Activated CD8-positive, alpha-beta memory T cell treated with anti-CD3 and anti-CD28 coated beads for 48 hours (primary cell): ENCODE data around the gene CDKL4.
"Not testable (repeated sequence)": the region's sequence is repeated elsewhere in the genome, so short reads cannot be mapped to it uniquely, and the experiment has no call there.

Source experiments
- DNase-seq, 3 experiments: peaks; one replicate each; pipeline ENCODE4 v3.0.0-alpha.2; 2020; ENCODE audit warnings: low read depth in 2 of 3, low spot score in 2 of 3

The CDKL4 gene

DNA sequence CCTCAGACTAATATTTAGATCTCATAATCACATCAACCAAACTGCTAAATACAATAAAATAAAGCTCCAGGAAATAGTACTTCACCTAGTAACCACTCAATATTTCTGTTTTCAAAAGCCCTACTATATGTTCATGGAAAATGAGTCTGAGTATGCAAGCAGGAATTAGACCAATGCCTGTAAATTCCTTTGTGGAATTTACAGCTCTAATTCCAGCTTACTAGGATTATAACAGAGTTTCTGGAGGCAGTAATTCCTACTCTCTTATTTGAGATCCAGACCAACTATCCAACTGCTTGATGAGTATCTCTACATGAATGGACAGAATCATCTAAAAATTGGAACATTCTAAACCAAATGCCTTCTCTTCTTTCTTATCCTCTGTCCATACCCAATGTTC lies 11.6 kb downstream of the CDKL4 start:
- no peak for DNase-seq

DNA sequence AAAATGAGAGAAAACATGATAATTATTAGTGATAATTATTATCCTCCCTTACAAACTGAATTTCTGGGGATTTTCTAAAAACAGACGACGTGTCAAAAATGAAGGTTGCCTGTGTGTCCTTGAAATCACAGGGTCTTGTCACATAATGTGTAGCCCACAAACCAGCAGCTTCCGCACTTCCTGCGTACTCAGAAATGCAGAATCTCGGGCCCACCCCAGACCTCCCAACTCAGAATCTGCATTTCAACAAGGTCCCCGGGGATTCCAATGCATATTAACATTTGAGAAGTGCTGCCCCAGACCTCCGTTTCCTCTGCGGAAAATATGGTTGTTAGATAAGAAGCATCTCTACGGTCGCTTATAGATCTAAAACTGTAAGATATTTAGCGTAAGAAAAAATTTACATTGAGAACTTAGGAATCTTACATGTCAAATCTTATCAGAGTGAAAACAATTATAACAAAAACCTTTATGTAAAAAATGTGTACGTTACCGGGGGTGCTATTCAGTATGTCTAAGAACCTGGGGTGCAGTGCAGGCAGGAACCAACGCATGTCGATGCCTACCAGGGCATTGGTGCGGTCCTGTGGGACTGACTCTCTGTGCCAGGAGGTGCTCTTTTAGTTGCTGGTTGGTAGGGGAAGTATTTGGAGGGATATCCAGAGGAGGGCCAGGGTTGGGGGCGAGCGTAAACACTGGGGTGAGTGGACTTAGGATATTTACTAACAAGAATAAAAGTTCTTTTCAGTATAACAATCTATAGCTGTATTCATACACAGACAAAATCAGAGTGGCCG lies 15.2 kb downstream of the CDKL4 start:
- DNase-seq, result no peak

DNA sequence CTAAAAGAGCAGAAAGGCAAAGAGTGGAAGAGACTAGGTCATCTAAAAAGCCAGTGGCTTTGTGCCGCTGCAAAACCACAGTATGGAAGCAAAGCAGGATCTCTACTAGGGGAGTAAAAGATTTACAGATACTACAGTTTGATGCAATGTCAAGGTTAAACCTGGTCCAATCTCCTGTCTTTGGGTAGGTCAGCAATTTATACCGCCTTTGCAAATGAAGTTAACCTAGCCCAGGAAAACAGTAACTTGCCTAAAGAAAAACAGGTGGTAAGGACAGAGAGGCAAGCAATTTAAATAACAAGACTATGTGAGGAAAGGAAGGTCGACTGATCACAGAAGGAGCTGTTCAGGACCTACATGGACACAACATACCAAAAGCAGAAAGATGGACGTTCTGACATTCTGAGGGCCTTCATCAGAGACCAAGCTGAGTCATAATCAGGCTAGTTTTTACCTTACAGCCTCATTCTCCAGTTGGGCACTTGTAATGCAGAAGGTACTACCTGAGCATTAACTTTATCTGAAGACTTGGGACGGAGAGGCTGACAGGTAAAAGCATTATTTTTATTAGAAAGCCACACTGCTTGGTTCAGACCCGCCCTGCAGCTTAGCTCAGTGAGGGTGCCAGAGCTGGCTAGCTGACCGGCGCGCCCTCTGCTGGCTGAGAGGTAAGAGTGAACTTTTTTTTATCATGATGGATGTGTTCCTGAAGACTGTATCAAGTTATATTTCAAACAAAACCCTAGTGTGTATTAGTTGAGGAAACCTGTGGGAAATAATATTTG lies 15.9 kb downstream of the CDKL4 start:
- peak in 2 of 3 experiments; percentile 51 to 77 for DNase-seq

DNA sequence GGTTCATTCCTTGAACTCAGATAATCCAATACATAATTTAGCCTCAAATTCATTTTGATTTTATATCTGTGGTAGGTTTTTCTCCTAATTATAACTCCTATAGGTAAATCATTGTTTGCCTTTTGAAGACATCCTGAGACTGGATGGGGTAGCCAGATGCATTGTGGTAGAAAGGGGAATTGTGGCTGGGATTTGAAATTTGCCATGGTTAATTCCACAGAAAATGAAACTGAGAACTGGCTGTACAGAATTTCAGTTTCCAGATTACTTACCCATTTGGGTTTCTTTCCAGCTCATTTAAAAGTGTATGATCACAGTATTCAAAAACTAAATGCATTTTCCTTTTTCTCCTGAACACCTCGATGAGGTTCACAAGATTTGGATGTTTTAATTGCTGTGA lies 18.2 kb downstream of the CDKL4 start:
- no peak for DNase-seq

DNA sequence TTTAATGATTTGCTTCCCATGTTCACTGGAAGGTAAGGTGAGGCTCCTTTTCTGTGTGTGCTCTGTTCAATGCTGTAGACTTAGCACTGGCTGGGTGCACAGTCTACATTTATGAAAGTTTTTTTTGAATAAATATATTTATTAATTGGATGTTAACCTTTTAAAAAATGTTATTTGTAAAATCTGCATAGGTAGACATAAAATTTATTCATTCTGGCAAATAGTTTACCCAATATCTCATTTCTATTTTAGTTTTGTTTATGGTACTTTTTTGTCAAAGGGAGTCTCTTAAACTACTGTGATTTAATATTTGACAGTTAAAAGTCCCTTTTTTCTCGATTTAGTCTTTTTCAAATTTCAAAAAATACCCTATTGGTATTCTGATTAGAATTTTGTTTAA lies 19.9 kb downstream of the CDKL4 start:
- DNase-seq, result no peak

DNA sequence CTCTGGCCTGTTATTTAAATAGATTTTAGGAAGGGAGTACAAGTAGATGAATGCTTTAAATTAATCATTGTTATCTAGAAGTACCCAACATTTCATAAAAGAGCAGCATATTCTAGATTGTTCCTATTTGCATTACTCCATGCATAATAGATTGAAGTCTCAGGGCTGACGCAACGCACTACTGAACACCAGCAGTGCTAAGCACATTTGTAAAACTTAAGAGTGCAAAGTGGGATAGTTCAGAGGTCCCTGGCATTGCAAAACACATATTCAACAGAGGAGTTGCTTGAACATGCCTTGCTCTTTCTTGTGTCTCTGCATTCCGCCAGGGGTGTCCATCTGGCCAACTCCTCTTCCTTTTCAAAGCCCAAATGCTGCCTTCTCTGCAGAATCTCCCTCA lies 22.3 kb downstream of the CDKL4 start:
- DNase-seq, result no peak

DNA sequence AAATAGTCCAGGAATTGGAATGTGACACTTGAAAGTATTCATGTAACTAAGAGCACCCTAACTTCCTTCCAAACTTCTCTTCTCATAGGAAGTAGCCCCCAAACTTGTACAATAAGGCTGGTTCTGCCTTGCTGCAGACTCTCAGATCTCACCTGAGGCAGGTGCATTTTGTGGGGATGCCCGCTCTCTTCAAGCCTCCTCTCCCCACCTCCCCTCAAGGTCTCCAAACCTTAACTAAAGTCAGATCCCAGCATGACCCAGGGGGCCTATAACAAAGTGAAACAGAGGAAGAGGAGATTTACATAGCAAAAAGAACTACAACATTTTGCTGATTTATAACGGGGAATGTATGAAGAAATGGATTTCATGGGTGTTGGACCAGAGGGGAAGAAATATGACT lies 23.6 kb downstream of the CDKL4 start:
- no peak for DNase-seq

DNA sequence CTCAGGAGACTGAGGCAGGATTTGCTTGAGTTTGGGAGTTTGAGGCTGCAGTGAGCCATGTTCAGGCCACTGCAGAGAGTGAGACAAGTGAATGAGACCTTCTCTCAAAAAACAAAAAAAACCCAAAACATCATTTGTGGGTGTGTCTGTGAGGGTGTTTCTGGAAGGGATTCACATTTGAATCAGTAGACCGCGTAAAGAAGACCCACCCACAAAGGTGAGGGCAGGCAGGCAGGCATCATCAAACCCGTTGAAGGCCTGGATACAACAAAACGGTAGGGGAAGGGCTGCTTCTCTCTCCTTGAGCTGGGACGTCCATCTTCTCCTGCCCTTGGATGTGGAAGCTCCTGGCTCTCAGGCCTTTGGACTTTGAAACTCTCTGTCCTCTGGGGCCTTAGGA lies 25.4 kb downstream of the CDKL4 start:
- DNase-seq, result no peak

DNA sequence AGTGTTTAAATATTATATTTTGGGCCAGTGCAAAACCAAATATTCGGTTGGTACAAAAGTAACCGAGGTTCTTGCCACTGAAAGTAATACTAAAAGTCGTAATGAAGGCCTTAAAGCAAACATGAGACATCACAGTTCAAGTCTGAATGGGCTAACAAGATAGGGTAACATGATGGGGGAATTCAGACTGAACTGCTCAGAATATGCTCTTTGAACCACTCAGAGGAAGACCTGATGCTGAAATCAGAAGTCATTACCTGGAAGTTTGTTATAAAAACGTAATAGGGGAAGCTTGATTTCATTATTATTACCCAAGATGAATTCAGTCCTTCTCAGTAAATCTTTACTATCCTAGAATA lies 26.6 kb downstream of the CDKL4 start:
- DNase-seq, result no peak

DNA sequence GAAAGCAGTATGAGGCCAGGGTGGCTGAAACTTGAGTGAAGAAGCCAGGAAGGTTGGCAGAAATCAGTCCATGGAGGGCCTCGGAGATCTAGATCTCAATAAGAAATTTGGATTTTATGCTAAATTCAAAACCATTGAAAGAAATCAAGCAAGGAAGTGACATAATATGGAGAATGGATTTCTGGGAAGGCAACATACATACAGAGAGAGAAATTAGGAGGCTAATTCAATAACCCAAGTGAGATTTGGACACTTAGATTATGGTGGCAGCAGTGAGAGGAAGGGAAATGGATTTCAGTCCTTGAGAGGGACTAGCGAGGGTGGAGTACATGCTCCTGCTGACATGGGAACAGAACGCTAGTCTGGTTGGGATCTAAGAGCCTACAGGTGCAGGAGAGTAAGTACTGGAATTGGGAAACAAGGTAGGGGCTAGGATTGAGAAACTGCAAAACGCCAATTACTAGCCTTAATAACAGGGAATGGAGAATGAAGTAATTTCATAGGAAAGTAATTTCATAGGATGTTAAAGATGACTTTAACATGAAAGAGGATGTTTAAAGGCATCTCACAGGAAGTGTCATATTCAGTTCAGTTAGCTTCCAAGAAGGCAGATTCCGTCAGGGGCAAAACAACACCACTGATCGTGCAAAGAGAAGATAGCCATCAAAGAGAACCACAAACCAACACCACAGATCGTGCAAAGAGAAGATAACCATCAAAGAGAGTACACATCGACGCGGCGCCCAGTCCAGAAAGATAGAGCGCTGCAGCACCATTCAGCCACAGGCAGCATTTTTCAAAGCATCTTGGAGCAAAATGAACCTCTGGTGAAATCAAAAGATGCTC lies 27.2 kb downstream of the CDKL4 start:
- peak in 2 of 3 experiments; percentile 31 to 45 for DNase-seq

DNA sequence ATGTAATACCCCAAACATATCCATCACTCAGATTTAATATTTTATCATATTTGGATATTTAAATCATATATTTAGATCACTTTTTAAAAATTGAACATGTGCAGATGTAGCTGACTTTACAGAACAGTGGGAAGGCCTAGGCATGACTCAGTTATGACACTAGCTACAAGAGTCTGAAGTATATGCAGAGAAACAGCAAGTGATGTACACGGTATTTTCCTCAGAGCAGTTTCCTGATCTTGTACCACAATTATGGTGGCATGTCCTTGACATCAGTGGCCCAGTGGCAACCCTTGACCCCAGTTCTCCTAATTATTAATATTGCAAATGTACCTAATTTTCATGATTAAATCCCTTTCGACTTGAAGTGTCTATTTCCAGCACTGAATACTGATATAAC lies 28.2 kb downstream of the CDKL4 start:
- DNase-seq, result no peak

DNA sequence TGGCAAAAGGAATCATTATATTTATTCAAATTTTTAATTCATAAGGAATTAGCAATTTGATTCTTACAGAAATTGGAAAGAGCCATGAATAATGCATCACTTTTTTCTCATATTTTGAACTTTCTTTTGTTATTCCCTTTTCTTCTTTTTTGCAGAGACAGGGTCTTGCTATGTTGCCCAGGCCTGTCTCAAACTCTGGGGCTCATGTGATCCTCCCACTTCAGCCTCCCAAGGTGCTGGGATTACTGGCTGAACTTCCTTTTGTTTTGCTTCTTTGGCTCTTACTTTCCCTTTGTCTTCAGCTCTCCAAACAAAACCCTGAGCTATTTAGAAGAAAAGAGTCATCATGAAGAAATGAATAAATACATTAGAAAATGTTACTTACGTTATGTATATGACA lies 30.8 kb downstream of the CDKL4 start:
- no peak for DNase-seq

DNA sequence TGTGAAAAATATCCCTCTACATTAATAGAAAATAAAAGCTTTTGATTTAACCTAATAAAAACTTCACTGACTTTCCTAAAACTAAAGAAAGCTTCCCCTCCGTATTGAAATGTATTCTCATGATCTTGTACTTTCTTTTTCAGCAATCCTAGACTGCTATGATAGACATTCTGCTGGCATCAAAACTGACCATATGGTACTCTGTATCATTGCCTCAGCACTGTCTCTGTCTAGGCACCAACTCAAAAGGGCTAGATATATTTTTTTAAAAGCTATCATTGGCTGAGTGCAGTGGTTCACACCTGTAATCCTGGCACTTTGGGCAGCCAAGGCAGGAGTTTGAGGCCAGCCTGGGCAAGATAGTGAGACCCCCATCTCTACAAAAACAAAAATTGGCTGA lies 32.9 kb downstream of the CDKL4 start:
- no peak for DNase-seq

DNA sequence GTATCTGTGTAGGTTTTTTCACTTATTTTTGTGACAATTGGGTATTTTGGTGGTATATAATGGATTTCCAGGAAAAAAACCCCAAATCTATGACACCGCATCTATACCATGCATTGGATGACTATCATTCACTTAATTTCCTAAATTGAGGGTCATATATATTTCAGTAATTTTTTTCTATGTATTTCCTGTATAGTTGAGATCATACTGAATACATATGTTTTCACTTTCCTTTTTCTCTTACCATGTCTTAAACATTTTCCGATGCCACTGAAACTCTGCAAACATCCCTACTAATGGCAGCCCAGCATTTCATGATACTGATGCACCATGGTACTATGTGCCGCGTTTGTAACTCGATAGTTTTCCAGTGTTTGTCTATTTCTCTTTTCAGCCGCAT lies 40.4 kb downstream of the CDKL4 start:
- DNase-seq, result no peak

DNA sequence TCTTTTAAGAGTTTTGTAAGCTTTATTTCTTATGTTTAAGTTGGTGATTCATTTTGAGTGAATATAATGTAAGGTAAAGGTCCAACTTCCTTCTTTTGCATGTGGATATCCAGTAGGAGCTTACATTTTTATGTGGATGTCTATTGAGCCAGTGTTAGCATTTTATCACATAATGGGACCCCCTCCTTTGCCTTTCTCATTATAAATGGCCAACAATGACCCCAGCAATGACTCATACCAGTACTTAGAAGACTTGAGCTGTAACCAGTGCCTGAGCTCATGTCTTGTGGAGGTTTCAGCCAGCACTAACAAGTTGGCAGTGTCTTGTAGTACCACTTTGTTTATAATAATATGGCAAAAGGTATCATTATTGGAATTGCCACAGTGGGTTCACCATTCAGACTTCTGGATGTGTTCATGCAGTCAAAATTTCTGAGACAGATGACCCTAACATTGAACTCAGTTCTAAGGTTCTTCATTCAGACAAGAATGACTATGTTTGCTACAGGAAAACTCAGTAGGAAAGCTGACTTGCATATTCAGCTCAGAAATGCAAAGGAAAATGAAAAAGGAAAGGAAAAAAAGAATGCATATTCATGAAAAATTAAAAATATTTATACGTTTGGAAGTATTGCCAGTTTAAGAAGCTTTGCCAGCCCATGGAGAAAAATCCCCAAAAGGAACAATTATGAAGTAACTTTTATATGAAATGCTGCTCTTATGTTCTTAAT lies 41.0 kb downstream of the CDKL4 start:
- no peak for DNase-seq

DNA sequence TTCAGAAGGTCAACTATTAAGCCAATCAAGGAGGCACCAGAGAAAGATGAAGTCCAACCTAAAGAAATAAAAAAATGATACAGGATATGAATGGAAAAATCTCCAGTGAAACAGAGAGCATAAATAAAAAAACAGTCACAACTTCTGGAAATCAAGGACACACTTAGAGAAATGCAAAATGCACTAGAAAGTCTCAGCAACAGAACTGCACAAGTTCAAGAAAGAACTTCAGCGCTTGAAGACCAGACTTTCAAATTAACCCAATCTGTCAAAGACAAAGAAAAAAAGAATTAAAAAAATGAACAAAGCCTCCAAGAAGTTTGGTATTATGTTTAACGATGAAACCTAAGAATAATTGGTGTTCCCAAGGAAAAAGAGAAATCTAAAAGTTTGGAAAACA lies 46.8 kb downstream of the CDKL4 start:
- DNase-seq, result not testable (repeated sequence)

DNA sequence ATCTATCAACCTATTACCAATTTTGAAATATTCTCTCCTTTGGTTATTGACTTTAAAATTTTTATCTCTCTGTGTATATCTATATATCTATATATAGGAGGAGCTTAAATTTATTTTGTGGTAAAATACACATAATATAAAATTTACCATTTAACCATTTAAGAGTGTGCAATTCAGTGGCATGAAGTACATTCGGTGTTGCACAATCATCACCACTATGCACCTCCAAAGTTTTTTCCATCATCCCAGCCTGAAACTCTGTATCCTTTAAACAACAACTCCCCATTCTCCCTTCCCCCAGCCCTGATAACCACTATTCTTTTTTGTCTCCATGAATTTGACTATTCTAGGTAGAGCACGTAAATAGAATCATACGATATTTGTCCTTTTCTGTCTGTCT lies 49.1 kb downstream of the CDKL4 start:
- no peak for DNase-seq

DNA sequence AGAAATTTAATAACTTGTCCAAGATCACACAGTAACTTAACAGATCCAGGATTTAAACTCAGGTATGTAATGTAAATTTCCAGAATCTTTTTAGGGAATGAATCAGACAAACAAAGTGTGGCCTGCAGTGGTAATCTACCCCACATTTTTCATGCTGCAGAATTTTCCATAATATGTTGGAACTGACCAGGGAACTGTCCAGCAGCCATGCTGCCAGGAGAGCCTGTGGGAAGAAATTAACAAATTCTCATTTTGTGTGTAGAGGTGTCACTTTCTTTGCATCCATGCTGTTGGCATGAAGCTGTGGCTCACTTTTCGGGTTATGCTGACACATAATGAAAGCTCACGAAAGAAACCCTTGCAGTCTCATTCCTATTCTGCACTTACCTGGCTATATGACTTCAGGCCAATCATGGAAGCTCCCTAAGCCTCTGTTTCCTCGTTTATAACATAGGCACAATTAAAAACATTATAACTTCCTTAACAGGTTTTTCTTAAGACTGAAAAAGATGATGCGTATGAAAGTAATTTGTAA lies 54.7 kb downstream of the CDKL4 start:
- DNase-seq, result no peak

DNA sequence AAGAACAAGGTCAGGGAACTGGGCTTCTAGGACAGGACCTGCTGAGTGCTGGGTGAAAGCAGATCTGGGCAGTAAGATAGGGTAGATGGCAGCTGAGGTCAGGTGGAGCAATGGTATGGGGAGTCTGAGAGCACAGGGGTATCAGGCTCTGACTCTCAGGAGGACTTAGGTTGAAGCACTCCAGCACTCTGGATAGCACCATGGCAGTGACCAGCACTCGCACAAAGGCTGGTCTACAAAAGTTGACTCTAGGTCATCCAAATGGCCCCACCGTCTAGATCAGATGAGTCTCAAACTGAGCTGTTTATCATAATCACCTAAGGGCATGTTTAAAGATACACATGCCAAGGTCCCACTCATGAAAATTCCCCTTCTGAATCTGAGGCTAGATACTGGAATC lies 60.1 kb downstream of the CDKL4 start:
- DNase-seq, result no peak

DNA sequence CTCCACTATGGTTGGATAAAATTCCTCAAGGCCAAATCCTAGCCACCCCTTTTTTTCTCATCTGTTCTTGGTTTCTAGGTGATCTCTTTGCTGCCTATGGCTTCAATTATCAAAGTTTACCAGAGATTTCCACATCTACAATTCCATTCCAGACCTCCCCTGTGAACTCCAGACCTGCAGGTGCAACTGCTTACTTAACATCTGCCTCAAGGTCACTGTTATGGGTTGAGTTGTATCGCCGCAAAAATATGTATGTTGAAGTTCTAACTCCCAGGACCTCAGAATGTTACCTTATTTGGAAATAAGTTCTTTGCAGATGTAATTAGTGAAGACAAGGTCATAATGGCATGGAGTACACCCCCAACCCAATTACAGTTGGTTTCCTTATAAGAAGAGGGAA lies 62.5 kb downstream of the CDKL4 start:
- no peak for DNase-seq
